Body of pancreas (tissue), 4 donors: ENCODE data around the gene PRKD3. TPM values are rescaled to one million over a fixed set of nuclear protein-coding genes. Genes with fewer than 3 reads are reported as not detected.

ENCODE experiments used
- ATAC-seq: fragments of 150-250 bp; one replicate; pipeline ENCODE4 v1.9.1; 2016
- DNase-seq, 4 donors: peaks; one replicate each; pipeline ENCODE4 v3.0.0-alpha.2; 2019
- H3K27ac ChIP-seq, 4 donors: fragments of 200-600 bp; sonication (generic); 1 replicate in 3 of 4; 2 replicates in 1 of 4; pipeline versions ENCODE4 v1.5.1 to v1.6.1; 2016 to 2019; ENCODE audit warnings: mild to moderate bottlenecking in 1 of 4, mixed read lengths in 1 of 4, moderate library complexity in 1 of 4
- H3K27me3 ChIP-seq, 2 donors: fragments of 200-600 bp; sonication (generic); one replicate each; pipeline ENCODE4 v1.6.0; 2016; ENCODE audit warnings: mild to moderate bottlenecking in 1 of 2
- H3K36me3 ChIP-seq, 2 donors: fragments of 200-600 bp; sonication (generic); replicated peaks in 1 of 2; 2 replicates each; pipeline ENCODE4 v1.5.1; 2016; ENCODE audit warnings: low read depth in 2 of 2; ENCODE audit not compliant: insufficient read depth in 1 of 2
- H3K4me1 ChIP-seq: fragments of 200-600 bp; sonication (generic); one replicate; pipeline ENCODE4 v1.6.0; 2016
- H3K4me3 ChIP-seq, 2 donors: fragments of 200-600 bp; sonication (generic); 1 replicate in 1 of 2; 2 replicates in 1 of 2; pipeline ENCODE4 v1.5.1; 2016 to 2019
- H3K9me3 ChIP-seq, 3 donors: fragments of 200-600 bp; sonication (generic); 1 replicate in 2 of 3; 2 replicates in 1 of 3; pipeline ENCODE4 v1.5.1; 2016
- POLR2A ChIP-seq, 3 donors: fragments of 450-650 bp; IDR thresholded peaks; one replicate each; pipeline ENCODE4 v1.6.1; 2016; ENCODE audit warnings: antibody characterized with exemption in 3 of 3, mild to moderate bottlenecking in 2 of 3
- WGBS, 2 donors: methylation state at CpG; one replicate each; pipeline ENCODE4 v1.1.5; 2017; 5-methylcytosine and 5-hydroxymethylcytosine counted together
- intact Hi-C: fragments of 100-400 bp; cut with DNase I; formaldehyde crosslinking; loops from one replicate; pipeline ENCODE4 v1.15.1; 2023
- total RNA-seq, 2 donors: library from RNA; depleted of rRNA; stranded (reverse); fragments of >200 nt; gene quantifications; one replicate each; pipeline ENCODE4 v1.1.0, GENCODE V29; 2016
- TF ChIP-seq, protein P1 (sequence below), 7 experiments: fragments of 450-650 bp in 4 of 7; fragments of 200-600 bp in 3 of 7; sonication (generic) in 3 of 7; IDR thresholded peaks; one replicate each; pipeline ENCODE4 v1.5.1; 2016 to 2019; ENCODE audit warnings: antibody characterized with exemption in 7 of 7

PRKD3 gene
- total RNA-seq, 2 donors from 2014 or later, result 8.2 to 15.3 TPM

DNA sequence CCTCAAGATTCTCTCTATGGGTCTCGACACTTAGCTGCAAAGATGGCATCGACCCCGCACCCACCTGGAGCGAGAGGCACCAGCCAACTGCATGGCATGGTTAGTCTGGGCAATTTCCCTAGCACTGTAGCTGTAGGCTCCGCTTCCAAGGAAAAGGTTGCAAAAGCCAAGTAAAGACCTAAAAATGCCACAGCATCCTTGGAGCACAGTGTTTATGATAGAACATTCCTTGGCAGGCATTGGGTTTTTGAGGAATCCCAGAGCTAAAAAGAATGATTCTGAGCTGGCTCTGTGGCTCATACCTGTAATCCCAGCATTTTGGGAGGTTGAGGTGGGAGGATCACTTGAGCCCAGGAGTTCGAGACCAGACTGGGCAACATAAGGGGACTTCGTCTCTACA is 42.7 kb upstream of the PRKD3 start:
- TF ChIP-seq, protein P1, sequence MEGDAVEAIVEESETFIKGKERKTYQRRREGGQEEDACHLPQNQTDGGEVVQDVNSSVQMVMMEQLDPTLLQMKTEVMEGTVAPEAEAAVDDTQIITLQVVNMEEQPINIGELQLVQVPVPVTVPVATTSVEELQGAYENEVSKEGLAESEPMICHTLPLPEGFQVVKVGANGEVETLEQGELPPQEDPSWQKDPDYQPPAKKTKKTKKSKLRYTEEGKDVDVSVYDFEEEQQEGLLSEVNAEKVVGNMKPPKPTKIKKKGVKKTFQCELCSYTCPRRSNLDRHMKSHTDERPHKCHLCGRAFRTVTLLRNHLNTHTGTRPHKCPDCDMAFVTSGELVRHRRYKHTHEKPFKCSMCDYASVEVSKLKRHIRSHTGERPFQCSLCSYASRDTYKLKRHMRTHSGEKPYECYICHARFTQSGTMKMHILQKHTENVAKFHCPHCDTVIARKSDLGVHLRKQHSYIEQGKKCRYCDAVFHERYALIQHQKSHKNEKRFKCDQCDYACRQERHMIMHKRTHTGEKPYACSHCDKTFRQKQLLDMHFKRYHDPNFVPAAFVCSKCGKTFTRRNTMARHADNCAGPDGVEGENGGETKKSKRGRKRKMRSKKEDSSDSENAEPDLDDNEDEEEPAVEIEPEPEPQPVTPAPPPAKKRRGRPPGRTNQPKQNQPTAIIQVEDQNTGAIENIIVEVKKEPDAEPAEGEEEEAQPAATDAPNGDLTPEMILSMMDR (IDR thresholded peaks at IDR 0.05), result no peak
- no peak for TF ChIP-seq POLR2A (IDR thresholded peaks at IDR 0.05)
- H3K27ac ChIP-seq, result no peak overlapping the region
- H3K27me3 ChIP-seq, result no peaks in the 10 kb centered on the region
- DNase-seq (no peak), ATAC-seq (no peak)
- no peaks in the 10 kb centered on the region for H3K36me3 ChIP-seq
- intact Hi-C loops, result no loop called here
- no peaks in the 10 kb centered on the region for H3K9me3 ChIP-seq
- 82 to 84% methylated on average over 7 of the region's 7 CpGs for WGBS, 2 donors
- no peaks in the 10 kb centered on the region for H3K4me1 ChIP-seq
- H3K4me3 ChIP-seq, result no peak overlapping the region

DNA sequence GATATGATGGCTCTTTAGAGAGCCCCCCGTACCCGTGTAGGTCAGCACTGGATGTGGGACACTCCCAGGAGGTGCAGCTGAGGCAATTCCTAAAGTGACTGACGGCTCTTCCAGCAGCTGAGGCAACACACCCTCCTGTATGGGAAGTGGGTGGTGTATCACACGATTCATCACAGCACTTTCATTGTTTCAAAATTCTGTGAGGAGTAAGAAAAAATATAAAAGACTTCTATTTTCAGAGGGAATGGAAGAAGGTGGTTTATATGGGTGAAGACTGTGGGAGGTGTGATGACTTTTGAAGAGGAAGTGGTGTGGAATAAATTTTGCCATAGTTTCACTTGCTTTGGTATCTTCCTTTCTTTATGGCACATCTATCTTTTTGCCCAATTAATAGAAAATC is 42.1 kb upstream of the PRKD3 start:
- Histone ChIP-seq H3K4me3 (no peak overlapping the region), H3K4me1 (no peaks in the 10 kb centered on the region), H3K9me3 (no peaks in the 10 kb centered on the region), H3K27ac (no peak overlapping the region), H3K27me3 (no peaks in the 10 kb centered on the region), H3K36me3 (no peaks in the 10 kb centered on the region)
- ATAC-seq (no peak), DNase-seq (no peak)
- WGBS, 2 donors, result 46 to 54% methylated on average over 4 of the region's 4 CpGs
- no peak for TF ChIP-seq POLR2A (IDR thresholded peaks at IDR 0.05)
- TF ChIP-seq, protein P1 (IDR thresholded peaks at IDR 0.05), result no peak
- intact Hi-C loops, result no loop called here

DNA sequence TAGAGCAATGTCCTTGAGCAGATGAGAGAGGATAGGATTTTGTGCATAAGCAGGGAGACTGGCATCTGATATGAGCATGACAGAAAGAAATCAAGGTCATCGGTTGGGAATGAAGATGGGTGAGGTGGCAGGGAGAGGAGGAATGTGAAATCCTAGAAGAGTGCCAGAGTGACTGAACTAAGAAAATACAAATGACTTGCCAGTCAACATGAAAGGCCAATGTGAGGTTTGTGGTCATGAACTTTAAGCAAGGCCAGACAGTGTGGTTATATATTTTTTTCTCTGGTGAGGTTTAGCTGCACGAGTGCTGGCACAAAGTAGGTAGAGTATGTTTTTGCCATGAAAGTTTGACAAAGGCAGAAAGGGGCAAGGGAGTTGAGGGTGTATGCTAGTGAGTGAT is 41.0 kb upstream of the PRKD3 start:
- 59 to 64% methylated on average over 2 of the region's 2 CpGs for WGBS, 2 donors
- Histone ChIP-seq H3K4me1 (no peaks in the 10 kb centered on the region), H3K9me3 (no peaks in the 10 kb centered on the region), H3K4me3 (no peak overlapping the region), H3K36me3 (no peaks in the 10 kb centered on the region), H3K27me3 (no peaks in the 10 kb centered on the region), H3K27ac (no peak overlapping the region)
- TF ChIP-seq, protein P1 (IDR thresholded peaks at IDR 0.05), result no peak
- TF ChIP-seq POLR2A (IDR thresholded peaks at IDR 0.05), result no peak
- DNase-seq (no peak), ATAC-seq (no peak)
- intact Hi-C loops, result no loop called here

DNA sequence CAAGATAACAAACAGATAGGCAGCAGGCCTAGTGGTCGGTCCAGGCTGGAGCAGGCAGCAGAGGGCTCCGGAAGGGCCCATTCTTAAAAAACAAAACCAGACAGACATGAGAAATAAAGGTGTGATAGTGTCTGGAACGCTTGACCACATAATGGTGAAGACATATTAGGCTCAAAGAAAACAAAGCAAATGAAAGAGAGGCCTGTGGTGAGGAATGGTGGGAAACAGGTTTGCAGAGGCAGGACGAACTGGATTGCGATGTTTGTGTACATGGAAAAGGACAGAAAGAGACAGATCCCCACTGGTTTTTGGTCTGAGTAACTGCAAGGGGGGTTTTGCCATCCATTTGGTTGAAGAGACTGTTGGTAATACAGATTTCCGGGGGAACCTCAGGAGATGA is 39.7 kb upstream of the PRKD3 start:
- Histone ChIP-seq H3K4me1 (no peaks in the 10 kb centered on the region), H3K27me3 (no peaks in the 10 kb centered on the region), H3K36me3 (no peaks in the 10 kb centered on the region), H3K9me3 (no peaks in the 10 kb centered on the region), H3K27ac (no peak overlapping the region), H3K4me3 (no peak overlapping the region)
- ATAC-seq (no peak), DNase-seq (no peak)
- intact Hi-C loops, result no loop called here
- TF ChIP-seq POLR2A (IDR thresholded peaks at IDR 0.05), result no peak
- TF ChIP-seq, protein P1 (IDR thresholded peaks at IDR 0.05), result no peak
- WGBS, 2 donors, result 83 to 85% methylated on average over 6 of the region's 6 CpGs

DNA sequence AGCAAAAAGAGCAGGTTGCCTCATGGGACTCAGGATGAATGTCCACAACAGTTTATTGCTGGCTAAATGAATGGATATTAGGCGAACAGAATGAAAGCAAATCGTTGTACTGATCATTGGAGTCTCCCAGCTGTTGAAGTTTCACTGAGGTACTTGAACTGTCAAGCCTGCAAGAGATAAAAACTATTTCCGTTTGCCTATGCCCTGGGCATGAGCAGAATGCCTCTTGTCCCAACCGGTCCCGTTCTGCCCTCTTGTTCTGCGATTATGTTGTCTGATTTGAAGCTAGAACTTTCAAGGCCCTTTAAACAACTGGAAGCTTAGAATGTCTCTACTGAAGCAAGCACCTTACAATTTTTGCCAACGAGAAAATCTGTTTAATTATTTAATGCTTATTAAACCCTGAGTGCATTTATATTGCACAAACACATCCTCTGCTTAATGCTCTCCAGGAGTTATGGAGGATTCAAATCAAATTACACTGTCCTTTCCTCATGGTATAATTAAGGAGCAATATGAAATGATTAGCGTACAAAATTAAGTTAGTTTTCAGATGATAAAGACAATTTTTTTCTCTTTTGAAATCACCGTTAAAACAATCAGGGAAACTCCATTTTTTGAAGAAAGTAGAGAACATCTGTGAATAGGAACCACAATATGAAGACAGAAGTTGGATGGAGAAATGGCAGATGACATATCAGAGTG is 37.5 kb upstream of the PRKD3 start:
- Histone ChIP-seq H3K4me1 (no peaks in the 10 kb centered on the region), H3K4me3 (no peak overlapping the region), H3K27me3 (no peaks in the 10 kb centered on the region), H3K36me3 (no peaks in the 10 kb centered on the region), H3K27ac (no peak overlapping the region), H3K9me3 (no peaks in the 10 kb centered on the region)
- TF ChIP-seq, protein P1 (IDR thresholded peaks at IDR 0.05), result no peak
- no peak for TF ChIP-seq POLR2A (IDR thresholded peaks at IDR 0.05)
- DNase-seq, result no peak
- WGBS, 2 donors, result 53 to 63% methylated on average over 9 of the region's 9 CpGs
- intact Hi-C loops, result no loop called here
- ATAC-seq, result no peak
